ENCODE data around the gene ZNF830.
A peak's percentile ranks its signal among the peaks of the same experiment; 100 is the strongest.

The ZNF830 gene

DNA sequence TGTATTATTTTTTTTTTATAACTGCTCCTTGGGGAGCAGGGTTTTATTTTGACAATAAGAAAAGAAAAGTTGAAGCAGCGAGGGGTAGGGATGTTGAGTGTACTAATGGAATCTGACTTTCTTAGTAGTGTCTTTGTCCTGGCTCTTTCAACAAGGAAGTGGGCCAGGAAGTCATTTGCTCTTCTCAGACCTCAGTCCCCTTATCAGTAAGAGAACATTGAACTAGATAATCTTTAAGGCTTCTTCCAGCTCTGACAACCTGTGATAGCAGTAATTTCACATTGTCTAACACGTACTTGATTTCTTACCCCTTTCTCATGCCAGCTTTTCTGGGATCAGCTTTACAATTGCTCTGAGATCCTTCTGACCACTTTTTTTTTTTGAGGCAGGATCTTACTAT is 27.3 kb downstream of the ZNF830 start:
- TF ChIP-seq GABPA (IDR thresholded peaks at IDR 0.05; ENCODE audit: low read depth) (no peak), SPI1 (IDR thresholded peaks at IDR 0.05; ENCODE audit: borderline replicate concordance, low read depth) (no peak), POLR2AphosphoS5 (IDR thresholded peaks at IDR 0.05; ENCODE audit: low read depth) (no peak)
- TF ChIP-seq, protein P1, sequence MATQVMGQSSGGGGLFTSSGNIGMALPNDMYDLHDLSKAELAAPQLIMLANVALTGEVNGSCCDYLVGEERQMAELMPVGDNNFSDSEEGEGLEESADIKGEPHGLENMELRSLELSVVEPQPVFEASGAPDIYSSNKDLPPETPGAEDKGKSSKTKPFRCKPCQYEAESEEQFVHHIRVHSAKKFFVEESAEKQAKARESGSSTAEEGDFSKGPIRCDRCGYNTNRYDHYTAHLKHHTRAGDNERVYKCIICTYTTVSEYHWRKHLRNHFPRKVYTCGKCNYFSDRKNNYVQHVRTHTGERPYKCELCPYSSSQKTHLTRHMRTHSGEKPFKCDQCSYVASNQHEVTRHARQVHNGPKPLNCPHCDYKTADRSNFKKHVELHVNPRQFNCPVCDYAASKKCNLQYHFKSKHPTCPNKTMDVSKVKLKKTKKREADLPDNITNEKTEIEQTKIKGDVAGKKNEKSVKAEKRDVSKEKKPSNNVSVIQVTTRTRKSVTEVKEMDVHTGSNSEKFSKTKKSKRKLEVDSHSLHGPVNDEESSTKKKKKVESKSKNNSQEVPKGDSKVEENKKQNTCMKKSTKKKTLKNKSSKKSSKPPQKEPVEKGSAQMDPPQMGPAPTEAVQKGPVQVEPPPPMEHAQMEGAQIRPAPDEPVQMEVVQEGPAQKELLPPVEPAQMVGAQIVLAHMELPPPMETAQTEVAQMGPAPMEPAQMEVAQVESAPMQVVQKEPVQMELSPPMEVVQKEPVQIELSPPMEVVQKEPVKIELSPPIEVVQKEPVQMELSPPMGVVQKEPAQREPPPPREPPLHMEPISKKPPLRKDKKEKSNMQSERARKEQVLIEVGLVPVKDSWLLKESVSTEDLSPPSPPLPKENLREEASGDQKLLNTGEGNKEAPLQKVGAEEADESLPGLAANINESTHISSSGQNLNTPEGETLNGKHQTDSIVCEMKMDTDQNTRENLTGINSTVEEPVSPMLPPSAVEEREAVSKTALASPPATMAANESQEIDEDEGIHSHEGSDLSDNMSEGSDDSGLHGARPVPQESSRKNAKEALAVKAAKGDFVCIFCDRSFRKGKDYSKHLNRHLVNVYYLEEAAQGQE (IDR thresholded peaks at IDR 0.05; ENCODE audit: insufficient replicate concordance, low read depth) = no peak
- TF ChIP-seq, protein P2, sequence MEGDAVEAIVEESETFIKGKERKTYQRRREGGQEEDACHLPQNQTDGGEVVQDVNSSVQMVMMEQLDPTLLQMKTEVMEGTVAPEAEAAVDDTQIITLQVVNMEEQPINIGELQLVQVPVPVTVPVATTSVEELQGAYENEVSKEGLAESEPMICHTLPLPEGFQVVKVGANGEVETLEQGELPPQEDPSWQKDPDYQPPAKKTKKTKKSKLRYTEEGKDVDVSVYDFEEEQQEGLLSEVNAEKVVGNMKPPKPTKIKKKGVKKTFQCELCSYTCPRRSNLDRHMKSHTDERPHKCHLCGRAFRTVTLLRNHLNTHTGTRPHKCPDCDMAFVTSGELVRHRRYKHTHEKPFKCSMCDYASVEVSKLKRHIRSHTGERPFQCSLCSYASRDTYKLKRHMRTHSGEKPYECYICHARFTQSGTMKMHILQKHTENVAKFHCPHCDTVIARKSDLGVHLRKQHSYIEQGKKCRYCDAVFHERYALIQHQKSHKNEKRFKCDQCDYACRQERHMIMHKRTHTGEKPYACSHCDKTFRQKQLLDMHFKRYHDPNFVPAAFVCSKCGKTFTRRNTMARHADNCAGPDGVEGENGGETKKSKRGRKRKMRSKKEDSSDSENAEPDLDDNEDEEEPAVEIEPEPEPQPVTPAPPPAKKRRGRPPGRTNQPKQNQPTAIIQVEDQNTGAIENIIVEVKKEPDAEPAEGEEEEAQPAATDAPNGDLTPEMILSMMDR (IDR thresholded peaks at IDR 0.05; ENCODE audit: insufficient read depth, low read length) = no peak
- no peak overlapping the region for H3K4me3 ChIP-seq (replicated peaks; ENCODE audit: insufficient read depth, low read length)
- H3K27ac ChIP-seq (replicated peaks) = peak overlapping the region; percentile 92
- DNase-seq (ENCODE audit: low read depth in 1 of 2, low spot score in 1 of 2) = no peak
- no peaks in the 10 kb centered on the region for H3K27me3 ChIP-seq (ENCODE audit: insufficient read depth, poor library complexity, severe bottlenecking)

DNA sequence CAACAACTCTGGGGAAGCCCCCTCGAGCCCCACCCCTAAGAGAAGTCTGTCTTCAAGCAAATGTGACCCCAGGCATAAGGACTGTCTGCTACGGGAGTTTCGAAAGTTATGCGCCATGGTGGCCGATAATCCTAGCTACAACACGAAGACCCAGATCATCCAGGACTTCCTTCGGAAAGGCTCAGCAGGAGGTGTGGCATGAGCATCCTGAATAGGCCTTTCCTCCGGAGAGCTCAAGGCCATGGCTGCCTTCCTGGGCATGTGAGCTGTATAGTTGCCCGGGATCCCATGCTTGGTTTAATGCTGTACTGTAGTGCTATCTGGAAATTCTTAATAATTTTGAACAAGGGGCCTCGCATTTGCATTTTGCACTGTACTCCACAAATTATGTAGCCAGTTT is 28.1 kb downstream of the ZNF830 start:
- Histone ChIP-seq H3K27me3 (ENCODE audit: insufficient read depth, poor library complexity, severe bottlenecking) (no peaks in the 10 kb centered on the region), H3K27ac (replicated peaks) (peak overlapping the region; percentile 92), H3K4me3 (replicated peaks; ENCODE audit: insufficient read depth, low read length) (no peak overlapping the region)
- DNase-seq (ENCODE audit: low read depth in 1 of 2, low spot score in 1 of 2) = no peak
- TF ChIP-seq SPI1 (IDR thresholded peaks at IDR 0.05; ENCODE audit: borderline replicate concordance, low read depth) = no peak
- TF ChIP-seq POLR2AphosphoS5 (IDR thresholded peaks at IDR 0.05; ENCODE audit: low read depth) = no peak
- TF ChIP-seq GABPA (IDR thresholded peaks at IDR 0.05; ENCODE audit: low read depth) = no peak
- TF ChIP-seq, protein P1 (IDR thresholded peaks at IDR 0.05; ENCODE audit: insufficient replicate concordance, low read depth) = no peak
- TF ChIP-seq, protein P2 (IDR thresholded peaks at IDR 0.05; ENCODE audit: insufficient read depth, low read length) = no peak

DNA sequence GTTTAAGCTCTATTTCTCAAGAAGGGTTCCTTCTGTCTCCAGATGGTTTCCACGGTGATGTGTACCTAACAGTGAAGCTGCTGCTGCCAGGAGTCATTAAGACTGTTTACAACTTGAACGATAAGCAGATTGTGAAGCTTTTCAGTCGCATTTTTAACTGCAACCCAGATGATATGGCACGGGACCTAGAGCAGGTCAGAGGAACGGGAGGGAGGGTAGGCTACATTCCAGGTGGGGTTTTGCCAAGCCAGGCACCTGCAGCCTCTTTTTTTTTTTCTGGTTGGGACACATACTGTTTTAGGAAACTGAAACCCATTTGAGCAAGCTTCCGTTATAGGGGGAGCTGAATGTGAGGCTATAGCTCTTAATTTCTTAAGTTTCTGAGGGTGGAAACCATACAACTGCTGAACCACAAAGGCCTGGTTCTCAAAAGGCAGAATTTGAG is 29.6 kb downstream of the ZNF830 start:
- DNase-seq (ENCODE audit: low read depth in 1 of 2, low spot score in 1 of 2) = peak; percentile 38 to 68
- Histone ChIP-seq H3K27me3 (ENCODE audit: insufficient read depth, poor library complexity, severe bottlenecking) (no peaks in the 10 kb centered on the region), H3K27ac (replicated peaks) (peak overlapping the region; percentile 92), H3K4me3 (replicated peaks; ENCODE audit: insufficient read depth, low read length) (no peak overlapping the region)
- TF ChIP-seq SPI1 (IDR thresholded peaks at IDR 0.05; ENCODE audit: borderline replicate concordance, low read depth) (no peak), GABPA (IDR thresholded peaks at IDR 0.05; ENCODE audit: low read depth) (no peak), POLR2AphosphoS5 (IDR thresholded peaks at IDR 0.05; ENCODE audit: low read depth) (no peak; the same call in none of the 2 replicates)
- TF ChIP-seq, protein P1 (IDR thresholded peaks at IDR 0.05; ENCODE audit: insufficient replicate concordance, low read depth) = no peak
- TF ChIP-seq, protein P2 (IDR thresholded peaks at IDR 0.05; ENCODE audit: insufficient read depth, low read length) = no peak

All from HL-60 (cell line).